ENCODE data around the gene PRAC2.

The PRAC2 gene

GRCh38 chr17:48747445-48748363, 24.7 kb downstream of the PRAC2 start:
- CTCF ChIA-PET: interaction anchor here (0.9 to 1.2 kb wide), 2 partner anchors 20 to 24 kb away, joined by 3 read pairs; no protein-coding TSS in a partner anchor
- DNase-seq (ENCODE audit: low read depth, low spot score): no peak
- POLR2A ChIA-PET: no interaction called here
- TF ChIP-seq, protein P1, sequence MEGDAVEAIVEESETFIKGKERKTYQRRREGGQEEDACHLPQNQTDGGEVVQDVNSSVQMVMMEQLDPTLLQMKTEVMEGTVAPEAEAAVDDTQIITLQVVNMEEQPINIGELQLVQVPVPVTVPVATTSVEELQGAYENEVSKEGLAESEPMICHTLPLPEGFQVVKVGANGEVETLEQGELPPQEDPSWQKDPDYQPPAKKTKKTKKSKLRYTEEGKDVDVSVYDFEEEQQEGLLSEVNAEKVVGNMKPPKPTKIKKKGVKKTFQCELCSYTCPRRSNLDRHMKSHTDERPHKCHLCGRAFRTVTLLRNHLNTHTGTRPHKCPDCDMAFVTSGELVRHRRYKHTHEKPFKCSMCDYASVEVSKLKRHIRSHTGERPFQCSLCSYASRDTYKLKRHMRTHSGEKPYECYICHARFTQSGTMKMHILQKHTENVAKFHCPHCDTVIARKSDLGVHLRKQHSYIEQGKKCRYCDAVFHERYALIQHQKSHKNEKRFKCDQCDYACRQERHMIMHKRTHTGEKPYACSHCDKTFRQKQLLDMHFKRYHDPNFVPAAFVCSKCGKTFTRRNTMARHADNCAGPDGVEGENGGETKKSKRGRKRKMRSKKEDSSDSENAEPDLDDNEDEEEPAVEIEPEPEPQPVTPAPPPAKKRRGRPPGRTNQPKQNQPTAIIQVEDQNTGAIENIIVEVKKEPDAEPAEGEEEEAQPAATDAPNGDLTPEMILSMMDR (IDR thresholded peaks at IDR 0.05; ENCODE audit: insufficient read depth, low read length, missing control alignments): no peak
- no peak overlapping the region for H3K4me3 ChIP-seq (ENCODE audit: low read depth, low read length)

- H3K4me3 ChIP-seq (ENCODE audit: low read depth, low read length): no peak overlapping the region
- CTCF ChIA-PET: interaction anchor here (0.9 to 1.4 kb wide), 3 partner anchors 24 to 56 kb away, joined by 3 to 4 read pairs (median 3); no protein-coding TSS in a partner anchor
- TF ChIP-seq, protein P1 (IDR thresholded peaks at IDR 0.05; ENCODE audit: insufficient read depth, low read length, missing control alignments): no peak
- DNase-seq (ENCODE audit: low read depth, low spot score): no peak
- POLR2A ChIA-PET: no interaction called here
Measured at GRCh38 chr17:48748718-48749566, 26.0 kb downstream of the PRAC2 start.

- DNase-seq (ENCODE audit: low read depth, low spot score): no peak
- ChIA-PET CTCF (interaction anchor here (0.9 to 2.0 kb wide), 4 partner anchors 24 to 55 kb away, joined by 3 to 11 read pairs (median 6); no protein-coding TSS in a partner anchor), POLR2A (no interaction called here)
- no peak overlapping the region for H3K4me3 ChIP-seq (ENCODE audit: low read depth, low read length)
- TF ChIP-seq, protein P1 (IDR thresholded peaks at IDR 0.05; ENCODE audit: insufficient read depth, low read length, missing control alignments): no peak
Measured at GRCh38 chr17:48749621-48750553, 26.9 kb downstream of the PRAC2 start.

DNA sequence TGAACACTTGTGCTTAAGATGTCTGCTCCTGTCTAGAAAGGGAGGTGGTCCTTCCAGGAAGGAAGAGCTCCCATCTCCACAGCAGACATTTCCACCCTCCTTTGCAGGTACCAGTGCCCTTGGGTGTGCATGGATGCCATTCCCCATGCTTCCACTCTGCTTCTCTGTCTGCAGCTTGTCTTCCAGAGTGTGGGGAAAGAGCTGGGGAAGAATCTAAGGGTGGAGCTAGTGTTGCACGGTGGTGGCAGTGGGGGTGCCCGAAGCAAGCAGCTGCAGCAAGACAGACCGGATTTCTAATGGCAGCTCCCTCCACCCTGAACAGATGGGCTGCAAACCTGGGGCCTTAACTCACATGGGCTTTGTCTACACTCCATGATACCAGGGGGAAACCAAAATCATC, 28.2 kb downstream of the PRAC2 start:
- no peak overlapping the region for H3K4me3 ChIP-seq (ENCODE audit: low read depth, low read length)
- no peak for DNase-seq (ENCODE audit: low read depth, low spot score)
- ChIA-PET CTCF (interaction anchor here (0.8 to 2.0 kb wide), 6 partner anchors 14 to 52 kb away, joined by 3 to 11 read pairs (median 4); no protein-coding TSS in a partner anchor), POLR2A (interaction anchor here (1.0 kb wide), 1 partner anchor 23 kb away, joined by 5 read pairs; the partner anchor contains the start of gene HOXB13)
- TF ChIP-seq, protein P1 (IDR thresholded peaks at IDR 0.05; ENCODE audit: insufficient read depth, low read length, missing control alignments): no peak

- ChIA-PET CTCF (interaction anchor here (0.8 to 2.0 kb wide), 6 partner anchors 14 to 52 kb away, joined by 3 to 11 read pairs (median 4); no protein-coding TSS in a partner anchor), POLR2A (interaction anchor here (1.0 kb wide), 1 partner anchor 23 kb away, joined by 5 read pairs; the partner anchor contains the start of gene HOXB13)
- TF ChIP-seq, protein P1 (IDR thresholded peaks at IDR 0.05; ENCODE audit: insufficient read depth, low read length, missing control alignments): no peak
- no peak overlapping the region for H3K4me3 ChIP-seq (ENCODE audit: low read depth, low read length)
- no peak for DNase-seq (ENCODE audit: low read depth, low spot score)
Measured at GRCh38 chr17:48751733-48752398, 28.9 kb downstream of the PRAC2 start.
